ENCODE measurements around the gene CTSF. TPM values are rescaled to one million over a fixed set of nuclear protein-coding genes. Genes with fewer than 3 reads are reported as not detected.

Gene CTSF
- total and polyA plus RNA-seq, 2 of the 8 experiments (the other 6 are each of a cell fraction or from before 2014, with no cell fraction given) = 0.58 to 2.3 TPM

DNA sequence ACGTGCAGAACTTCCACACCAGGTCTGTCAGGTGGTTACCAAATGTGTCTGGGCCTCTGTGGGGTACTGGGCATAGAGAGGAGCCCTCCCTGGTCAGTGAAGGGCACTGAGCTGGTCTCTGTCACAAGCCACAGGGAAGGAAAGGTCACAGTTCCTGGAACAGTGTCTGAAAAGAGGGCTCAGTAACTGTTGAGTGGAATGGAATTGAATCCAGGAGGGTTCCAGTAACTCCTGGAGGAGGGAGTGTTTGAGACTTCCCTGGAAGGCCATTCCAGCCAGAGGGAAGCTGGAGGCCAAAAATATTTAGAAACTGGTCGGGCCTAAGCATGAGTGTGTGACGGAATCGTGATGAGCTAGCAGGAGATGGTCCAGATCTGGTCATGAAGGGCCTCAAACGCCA, 13.8 kb downstream of the CTSF start (continued):
- no peak for TF ChIP-seq ATF3 (IDR thresholded peaks at IDR 0.05; ENCODE audit: insufficient read depth, low read depth, low read length)
- TF ChIP-seq TBP (IDR thresholded peaks at IDR 0.05; ENCODE audit: low read depth, low read length) = no peak
- no peak for TF ChIP-seq SRF (IDR thresholded peaks at IDR 0.05; ENCODE audit: low read depth, low read length)
- TF ChIP-seq TCF12 (IDR thresholded peaks at IDR 0.05; ENCODE audit: low read depth, low read length) = no peak
- no peak for TF ChIP-seq PHF8 (conservative IDR thresholded peaks at IDR 0.05; ENCODE audit: low read depth, low read length)
- TF ChIP-seq, protein P1, sequence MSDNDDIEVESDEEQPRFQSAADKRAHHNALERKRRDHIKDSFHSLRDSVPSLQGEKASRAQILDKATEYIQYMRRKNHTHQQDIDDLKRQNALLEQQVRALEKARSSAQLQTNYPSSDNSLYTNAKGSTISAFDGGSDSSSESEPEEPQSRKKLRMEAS (IDR thresholded peaks at IDR 0.05) = no peak
- no peak for TF ChIP-seq BCL11A (IDR thresholded peaks at IDR 0.05; ENCODE audit: low read depth in 2 of 2, low read length in 2 of 2)
- no peak for TF ChIP-seq KDM5A (IDR thresholded peaks at IDR 0.05; ENCODE audit: low read length)

Data from H1 (cell line).